Activated CD8-positive, alpha-beta memory T cell treated with anti-CD3 and anti-CD28 coated beads, Interleukin-2, amount 50 U/mL, for 1 hour (primary cell): ENCODE measurements around the gene PDIA5.
"Not testable (repeated sequence)": the region's sequence is repeated elsewhere in the genome, so short reads cannot be mapped to it uniquely, and the experiment has no call there.

Source experiments
- DNase-seq: peaks from one replicate; pipeline ENCODE4 v3.0.0-alpha.2; 2020; ENCODE audit errors: extremely low read depth

The PDIA5 gene

DNA sequence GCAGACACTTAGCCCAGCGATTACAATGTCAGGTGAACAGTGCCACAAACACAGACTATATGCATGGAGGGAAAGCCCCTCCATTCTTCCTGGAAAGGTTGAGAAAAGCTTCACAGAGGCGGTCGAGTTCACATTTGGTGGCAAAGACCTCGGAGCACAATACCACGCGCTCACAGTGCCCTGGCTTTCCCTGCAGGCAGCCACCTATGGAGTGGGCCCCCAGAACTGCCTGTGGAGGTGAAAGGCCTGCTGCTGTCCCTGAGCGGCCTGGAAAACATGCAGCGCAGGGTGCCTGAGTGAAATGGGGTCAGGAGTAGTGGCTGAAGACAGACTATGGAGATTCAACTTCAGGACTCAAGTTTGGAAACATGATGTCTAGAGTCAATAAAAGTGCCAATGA is 26.9 kb downstream of the PDIA5 start:
- no peak for DNase-seq

DNA sequence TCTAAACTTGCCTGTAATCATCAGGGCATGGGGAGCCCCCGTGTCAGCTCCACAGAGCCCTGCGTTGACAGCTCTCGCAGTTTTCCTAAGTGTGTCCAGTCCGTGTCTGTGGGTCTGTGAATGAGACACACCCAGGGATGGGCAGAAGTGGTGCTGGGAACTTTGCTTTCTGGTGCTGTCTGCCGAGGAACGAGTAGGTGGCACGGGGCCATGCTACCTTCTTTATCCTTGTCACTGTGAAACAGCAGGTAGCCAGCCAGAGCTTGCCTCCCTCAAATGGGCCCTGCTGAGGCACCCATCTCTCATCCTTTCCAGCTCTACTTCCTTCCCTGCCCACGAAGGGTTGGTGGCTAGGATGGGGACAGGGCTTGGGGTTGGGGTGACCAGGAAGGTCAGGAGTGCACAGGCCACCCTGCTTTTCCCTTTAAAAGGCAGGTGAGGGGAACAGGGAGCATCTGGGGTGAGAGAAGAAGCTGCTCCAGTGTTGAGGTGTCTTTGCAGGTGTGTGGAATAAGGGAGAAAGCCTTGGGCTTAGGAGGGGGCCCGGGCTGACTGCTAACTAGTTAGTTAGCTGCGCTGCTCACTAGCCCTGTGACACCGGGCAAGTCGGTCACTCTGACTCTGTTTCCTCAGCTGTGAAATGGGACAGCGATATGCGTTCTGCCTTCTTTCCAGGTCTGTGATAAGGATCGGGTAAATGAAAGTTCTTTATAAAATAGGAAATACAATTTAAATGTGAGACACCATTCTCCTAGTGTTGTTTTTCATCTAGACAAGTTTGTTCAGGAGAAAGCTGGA is 27.9 kb downstream of the PDIA5 start:
- no peak for DNase-seq

- DNase-seq, result no peak
Observed at GRCh38 chr3:123096126-123096525, 29.3 kb downstream of the PDIA5 start.

DNA sequence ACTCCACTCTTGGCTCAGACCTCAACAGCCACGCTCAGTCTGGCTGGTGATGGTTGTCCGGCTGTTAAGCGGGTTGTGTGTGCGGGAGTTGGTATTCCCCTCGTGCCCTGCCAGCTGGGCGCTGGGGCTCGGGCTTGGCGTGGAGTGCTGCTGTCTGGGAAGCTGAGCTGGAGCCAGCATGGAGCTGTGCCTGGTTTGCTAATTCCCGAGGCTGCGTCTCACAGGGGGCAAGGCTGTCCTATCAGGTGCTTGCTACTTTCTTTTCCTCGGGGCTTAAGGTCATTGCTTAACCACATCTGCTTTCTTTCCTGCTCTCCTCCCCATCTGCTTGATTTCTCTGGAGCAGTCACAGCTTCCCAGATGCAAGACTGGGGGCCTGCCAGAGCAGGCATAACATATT is 29.9 kb downstream of the PDIA5 start:
- no peak for DNase-seq

- no peak for DNase-seq
Observed at GRCh38 chr3:123098426-123099330, 31.9 kb downstream of the PDIA5 start.

- DNase-seq, result no peak
Observed at GRCh38 chr3:123099331-123100192, 32.7 kb downstream of the PDIA5 start.

- no peak for DNase-seq
Observed at GRCh38 chr3:123100193-123100776, 33.5 kb downstream of the PDIA5 start.

DNA sequence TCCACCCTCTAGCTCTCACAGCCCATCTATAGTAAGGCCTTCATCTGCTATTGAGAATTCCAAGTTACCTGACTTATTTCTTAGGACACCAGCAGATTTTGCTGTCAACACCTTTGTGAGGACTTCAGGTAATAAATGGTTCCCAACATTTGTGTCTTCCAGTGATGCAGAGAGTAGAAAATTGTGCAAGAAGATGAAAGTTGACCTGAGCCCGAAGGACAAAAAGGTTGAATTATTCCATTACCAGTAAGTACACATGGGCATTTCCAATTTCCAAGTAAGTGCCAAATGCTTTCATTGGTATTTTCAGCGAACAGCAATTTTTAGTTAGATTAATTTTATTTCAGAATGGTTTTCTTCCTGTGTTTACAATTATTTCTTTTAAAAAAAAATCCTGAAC is 35.4 kb downstream of the PDIA5 start:
- DNase-seq, result no peak

- DNase-seq, result no peak
Observed at GRCh38 chr3:123102826-123103225, 36.0 kb downstream of the PDIA5 start.

GRCh38 chr3:123104550-123104949 is 37.7 kb downstream of the PDIA5 start:
- no peak for DNase-seq

DNA sequence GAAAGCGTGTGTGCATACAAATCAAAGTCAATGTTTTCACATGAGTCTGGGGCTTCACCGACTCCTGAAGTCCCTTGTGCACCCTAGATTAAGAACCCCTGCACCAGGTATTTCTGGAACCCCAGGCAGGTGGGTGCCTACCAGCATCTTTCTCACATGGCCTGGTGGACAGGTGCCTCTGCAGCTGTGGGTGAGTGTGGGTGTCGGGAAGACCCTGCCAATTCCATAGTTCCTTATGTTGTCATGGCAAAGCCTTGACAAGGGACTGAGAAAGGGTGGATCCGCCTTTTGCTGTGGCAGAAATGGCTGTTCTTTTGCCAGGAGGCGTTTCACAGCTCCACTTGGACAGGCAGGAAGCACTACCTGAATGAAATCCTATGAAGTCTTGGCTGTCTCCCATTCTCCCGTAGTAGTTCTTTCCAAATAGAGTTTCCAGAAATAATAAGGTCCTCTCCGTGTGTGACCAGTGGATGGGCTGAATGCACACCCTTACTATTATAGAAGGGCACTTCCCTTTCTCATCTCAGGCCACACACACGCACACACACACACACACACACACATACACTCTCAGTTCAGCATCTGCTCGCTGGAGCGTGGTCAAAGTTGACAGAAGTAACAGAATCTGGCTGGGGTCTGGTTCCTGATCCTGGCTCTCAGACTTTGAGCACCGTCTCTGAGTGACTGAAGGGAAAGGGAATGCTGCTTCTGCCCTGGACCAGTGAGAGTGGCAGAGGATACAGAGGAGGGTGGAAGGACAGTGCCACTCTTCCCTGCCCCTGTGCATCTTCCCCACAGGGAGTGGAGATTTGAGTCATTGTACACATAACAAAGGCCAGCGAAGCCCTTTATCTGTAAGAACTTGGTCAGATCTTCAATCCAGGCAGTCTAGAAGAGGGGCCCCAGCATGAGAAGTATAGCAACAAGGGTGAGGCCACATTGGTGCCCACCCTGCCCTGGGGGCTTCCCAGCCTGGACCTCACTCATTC is 38.7 kb downstream of the PDIA5 start:
- no peak for DNase-seq

- no peak for DNase-seq
Observed at GRCh38 chr3:123110282-123110975, 43.6 kb downstream of the PDIA5 start.

DNA sequence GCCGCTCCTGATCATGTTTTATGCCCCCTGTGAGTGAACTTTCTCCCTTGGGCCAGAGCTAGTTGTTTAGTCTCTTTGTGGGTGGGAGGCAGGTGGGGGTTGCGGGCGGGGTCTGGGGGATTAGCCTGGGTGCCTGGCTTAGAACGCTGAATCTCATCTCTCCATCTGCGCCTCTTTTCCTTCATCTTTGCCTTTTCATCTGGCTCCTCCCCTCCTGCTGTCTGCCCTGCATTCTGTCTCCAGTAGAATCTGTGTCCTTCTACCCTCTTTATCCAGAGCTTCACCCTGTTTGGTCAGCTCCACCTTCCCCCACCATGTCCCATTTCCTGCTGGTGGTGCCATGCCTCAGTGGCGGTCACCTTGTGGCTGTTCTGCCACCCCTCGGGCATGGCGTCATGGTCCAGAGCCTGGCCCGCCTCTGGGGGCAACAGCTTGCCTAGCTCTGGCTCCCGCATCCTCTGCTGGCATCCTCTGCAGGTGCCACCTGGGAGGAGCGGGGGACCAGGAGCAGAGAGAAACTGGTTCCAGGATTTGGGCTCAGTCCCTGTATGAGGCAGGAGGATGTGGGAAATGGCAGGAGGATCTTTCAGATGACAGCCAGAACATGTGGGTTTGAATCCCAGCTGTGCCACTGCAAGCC is 44.3 kb downstream of the PDIA5 start:
- no peak for DNase-seq

DNA sequence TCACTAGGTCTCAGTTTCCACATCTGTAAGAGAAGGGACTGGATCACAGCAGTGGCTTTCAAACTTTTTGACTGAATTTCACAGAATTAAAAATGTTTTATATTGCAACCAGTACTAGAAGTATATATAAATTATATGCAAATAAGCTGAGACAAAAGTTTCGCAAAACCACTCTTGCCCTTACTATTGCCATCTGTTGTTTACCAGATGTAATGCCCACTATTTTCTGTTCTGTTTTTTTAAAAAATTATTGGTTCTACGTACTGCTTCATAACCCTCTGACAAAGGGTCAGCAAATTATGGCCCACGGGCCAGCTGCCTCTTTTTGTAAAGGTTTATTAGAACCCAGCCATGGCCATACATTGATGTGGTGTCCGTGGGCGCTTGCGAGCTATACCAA is 44.8 kb downstream of the PDIA5 start:
- no peak for DNase-seq

GRCh38 chr3:123112232-123112631 is 45.4 kb downstream of the PDIA5 start:
- DNase-seq, result no peak

DNA sequence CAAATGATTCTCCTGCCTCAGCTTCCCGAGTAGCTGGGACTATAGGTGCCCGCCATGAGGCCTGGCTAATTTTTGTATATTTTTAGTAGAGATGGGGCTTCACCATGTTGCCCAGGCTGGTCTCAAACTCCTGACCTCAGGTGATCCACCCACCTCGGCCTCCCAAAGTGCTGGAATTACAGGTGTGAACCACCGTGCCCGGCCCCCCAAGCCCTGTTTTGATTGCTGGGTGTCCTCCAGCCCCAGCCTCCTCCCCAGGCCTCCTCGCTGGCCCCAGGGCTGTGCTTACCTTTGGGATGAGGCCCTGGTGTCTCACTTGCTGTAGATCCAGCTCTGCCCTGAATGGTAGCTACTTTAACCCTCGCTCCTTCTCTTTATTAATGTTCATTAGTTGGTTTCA is 45.8 kb downstream of the PDIA5 start:
- not testable (repeated sequence) for DNase-seq

GRCh38 chr3:123113889-123114450 is 47.1 kb downstream of the PDIA5 start:
- DNase-seq, result no peak

DNA sequence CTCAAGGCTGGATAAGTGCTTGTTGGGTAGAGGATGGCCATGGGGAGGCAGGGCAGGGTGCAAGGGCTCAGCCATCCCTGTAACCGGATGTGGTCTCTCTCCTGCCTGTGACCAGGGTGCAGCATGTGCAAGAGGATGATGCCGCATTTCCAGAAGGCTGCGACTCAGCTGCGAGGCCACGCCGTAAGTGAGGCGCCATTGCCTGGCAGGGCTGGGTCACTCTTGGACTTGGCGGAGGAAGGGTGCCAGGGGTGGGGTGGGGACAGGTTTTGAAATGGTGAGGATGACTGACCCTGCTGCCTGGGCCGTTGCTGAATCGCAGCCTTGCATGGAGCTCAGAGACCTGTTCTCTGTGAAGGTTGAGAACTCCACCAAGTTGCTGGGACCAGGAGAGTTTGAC is 49.3 kb downstream of the PDIA5 start:
- no peak for DNase-seq

DNA sequence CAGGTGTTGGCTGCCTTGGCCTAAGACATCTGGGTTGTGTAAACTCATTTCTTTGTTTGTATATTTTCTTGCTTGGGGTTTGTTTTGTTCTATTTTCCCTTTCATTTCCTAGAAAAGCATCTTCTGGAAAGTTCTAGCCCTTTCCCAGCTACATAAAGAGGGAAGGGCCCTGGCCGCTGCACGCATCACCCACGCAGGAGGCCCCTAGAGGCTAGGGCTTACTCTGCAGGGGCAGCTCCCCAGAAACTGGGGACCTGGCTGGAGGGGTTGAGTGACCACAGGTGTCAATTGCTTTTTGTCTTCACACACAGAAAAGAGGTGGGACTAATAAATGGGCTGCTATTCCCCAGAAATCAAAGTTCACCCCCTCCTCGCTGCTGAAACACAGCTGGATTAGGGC is 52.6 kb downstream of the PDIA5 start:
- no peak for DNase-seq
